GM23338 (cell line): Measurements from ENCODE around the gene IDE. TPM values are rescaled to one million over a fixed set of nuclear protein-coding genes. Genes with fewer than 3 reads are reported as not detected.

ENCODE experiments used
- ATAC-seq: fragments of 200-7000 bp; cut with Tn5 transposase; 3 replicates; pipeline ENCODE4 v1.9.1; 2020
- DNase-seq: peaks from one replicate; pipeline ENCODE4 v3.0.0-alpha.2; 2015; ENCODE audit warnings: low spot score
- H2AFZ ChIP-seq: fragments of 200-600 bp; sonication (generic); 2 replicates; pipeline ENCODE4 v1.8.0; 2016; ENCODE audit warnings: antibody characterized with exemption, mild to moderate bottlenecking, moderate library complexity
- H3F3A ChIP-seq: fragments of 200-600 bp; sonication (generic); replicated peaks from 2 replicates; pipeline ENCODE4 v1.8.0; 2017; ENCODE audit warnings: antibody characterized with exemption, mixed run types, low read depth
- H3K27ac ChIP-seq: fragments of 200-600 bp; sonication (generic); 2 replicates; pipeline ENCODE4 v1.6.1; 2016; ENCODE audit warnings: low read depth
- H3K27me3 ChIP-seq: fragments of 200-600 bp; sonication (generic); 2 replicates; pipeline ENCODE4 v1.8.0; 2016; ENCODE audit warnings: mild to moderate bottlenecking, mixed run types, moderate library complexity; ENCODE audit not compliant: insufficient read depth
- H3K36me3 ChIP-seq: fragments of 200-600 bp; sonication (generic); 2 replicates; pipeline ENCODE4 v1.8.0; 2016; ENCODE audit warnings: mild to moderate bottlenecking; ENCODE audit not compliant: insufficient read depth
- H3K4me1 ChIP-seq: fragments of 200-600 bp; sonication (generic); 2 replicates; pipeline ENCODE4 v1.8.0; 2016; ENCODE audit warnings: mild to moderate bottlenecking, moderate library complexity; ENCODE audit not compliant: insufficient read depth
- H3K4me2 ChIP-seq: fragments of 200-600 bp; sonication (generic); 2 replicates; pipeline ENCODE4 v1.7.1; 2017; ENCODE audit warnings: mixed run types
- H3K4me3 ChIP-seq: fragments of 200-600 bp; sonication (generic); 2 replicates; pipeline ENCODE4 v1.6.1; 2016; ENCODE audit warnings: mixed run types
- H3K79me2 ChIP-seq: fragments of 200-600 bp; sonication (generic); replicated peaks from 2 replicates; pipeline ENCODE4 v1.8.0; 2017; ENCODE audit warnings: mild to moderate bottlenecking; ENCODE audit not compliant: insufficient read depth
- H3K9me2 ChIP-seq: fragments of 200-600 bp; sonication (generic); 2 replicates; pipeline ENCODE4 v1.8.0; 2017; ENCODE audit not compliant: insufficient read depth
- H4K20me1 ChIP-seq: fragments of 200-600 bp; sonication (generic); replicated peaks from 2 replicates; pipeline ENCODE4 v1.8.0; 2017; ENCODE audit warnings: mild to moderate bottlenecking; ENCODE audit not compliant: insufficient read depth
- H3K27ac Mint-ChIP-seq: 2 replicates; pipeline ENCODE4 v1.8.0; 2020; ENCODE audit warnings: inconsistent platforms, mild to moderate bottlenecking, moderate library complexity, mixed read lengths
- H3K27me3 Mint-ChIP-seq: 3 replicates; pipeline ENCODE4 v1.8.0; 2022; ENCODE audit warnings: low read depth, mild to moderate bottlenecking, moderate library complexity, mixed read lengths, inconsistent platforms; ENCODE audit not compliant: insufficient read depth, poor library complexity
- H3K36me3 Mint-ChIP-seq: 3 replicates; pipeline ENCODE4 v1.8.0; 2021; ENCODE audit warnings: low read depth, mild to moderate bottlenecking, inconsistent platforms, moderate library complexity, mixed read lengths
- H3K4me1 Mint-ChIP-seq: 3 replicates; pipeline ENCODE4 v1.8.0; 2020; ENCODE audit warnings: mild to moderate bottlenecking, inconsistent platforms, mixed read lengths
- H3K4me3 Mint-ChIP-seq: 3 replicates; pipeline ENCODE4 v1.8.0; 2021; ENCODE audit warnings: moderate library complexity, mild to moderate bottlenecking, inconsistent platforms, mixed read lengths
- H3K9me3 Mint-ChIP-seq: 3 replicates; pipeline ENCODE4 v1.8.0; 2020; ENCODE audit warnings: moderate library complexity, mild to moderate bottlenecking, inconsistent platforms, mixed read lengths
- CREB1 ChIP-seq: fragments of 250-450 bp; sonication (Bioruptor Pico); IDR thresholded peaks from 2 replicates; pipeline ENCODE4 v1.5.0; 2020; ENCODE audit warnings: low read depth, mild to moderate bottlenecking, moderate library complexity
- CTCF ChIP-seq, 2 experiments: fragments of 200-600 bp in 1 of 2; sonication (generic) in 1 of 2; conservative IDR thresholded peaks; 2 replicates each; pipeline versions ENCODE4 v1.5.1 to v1.6.1; 2016 to 2017; ENCODE audit warnings: antibody characterized with exemption in 2 of 2, low read depth in 2 of 2, mild to moderate bottlenecking in 2 of 2, moderate library complexity in 1 of 2
- ETS1 ChIP-seq: IDR thresholded peaks from 2 replicates; pipeline ENCODE4 v1.6.1; 2016; ENCODE audit warnings: antibody characterized with exemption
- EZH2 ChIP-seq: fragments of 200-600 bp; sonication (generic); IDR thresholded peaks from one replicate; pipeline ENCODE4 v1.8.0; 2017; ENCODE audit warnings: antibody characterized with exemption, mild to moderate bottlenecking, low read depth; ENCODE audit not compliant: unreplicated experiment
- EZH2phosphoT487 ChIP-seq: fragments of 200-600 bp; sonication (generic); IDR thresholded peaks from one replicate; pipeline ENCODE4 v1.8.1; 2018; ENCODE audit warnings: antibody characterized with exemption; ENCODE audit not compliant: unreplicated experiment
- JUNB ChIP-seq: IDR thresholded peaks from one replicate; pipeline ENCODE4 v1.6.1; 2016; ENCODE audit warnings: antibody characterized with exemption; ENCODE audit not compliant: unreplicated experiment
- NANOG ChIP-seq: IDR thresholded peaks from 2 replicates; pipeline ENCODE4 v1.6.1; 2016; ENCODE audit warnings: antibody characterized with exemption, borderline replicate concordance
- POLR2AphosphoS5 ChIP-seq: IDR thresholded peaks from 2 replicates; pipeline ENCODE4 v1.6.1; 2016; ENCODE audit warnings: antibody characterized with exemption, low read depth
- REST ChIP-seq: IDR thresholded peaks from one replicate; pipeline ENCODE4 v1.6.1; 2018; ENCODE audit warnings: antibody characterized with exemption; ENCODE audit not compliant: unreplicated experiment
- STAT1 ChIP-seq: IDR thresholded peaks from one replicate; pipeline ENCODE4 v1.6.1; 2016; ENCODE audit warnings: antibody characterized with exemption; ENCODE audit not compliant: unreplicated experiment
- ZNF114 ChIP-seq: fragments of 250-450 bp; sonication (Bioruptor Pico); IDR thresholded peaks from 2 replicates; pipeline ENCODE4 v1.5.0; 2020; ENCODE audit warnings: mild to moderate bottlenecking, moderate library complexity
- ZNF331 ChIP-seq: fragments of 250-450 bp; sonication (Bioruptor Pico); IDR thresholded peaks from 2 replicates; pipeline ENCODE4 v1.5.0; 2020; ENCODE audit warnings: low read depth, mild to moderate bottlenecking, moderate library complexity
- ZNF462 ChIP-seq: fragments of 250-450 bp; sonication (Bioruptor Pico); IDR thresholded peaks from 2 replicates; pipeline ENCODE4 v1.5.0; 2020; ENCODE audit warnings: mild to moderate bottlenecking, moderate library complexity
- polyA plus RNA-seq: library from polyadenylated mRNA; unstranded; fragments of >200 nt; fragmentation: Nextera tagmentation; extraction: Ambion mirVana; gene quantifications from 2 replicates; pipeline ENCODE4 v1.2.1, GENCODE V29; 2016
- total RNA-seq: library from RNA; depleted of rRNA; stranded (reverse); fragments of >200 nt; shearing (Covaris generic); gene quantifications from 2 replicates; pipeline ENCODE4 v1.2.3, GENCODE V29; 2014

IDE gene
- total and polyA plus RNA-seq, 2 experiments from 2014 or later: 12.9 to 36.3 TPM

- Histone ChIP-seq H3K27ac (no peak overlapping the region), H3K4me3 (no peak overlapping the region), H3F3A (no peaks in the 10 kb centered on the region), H3K79me2 (no peaks in the 10 kb centered on the region), H4K20me1 (no peaks in the 10 kb centered on the region), H3K36me3 (no peaks in the 10 kb centered on the region), H3K27me3 (no peaks in the 10 kb centered on the region), H3K4me2 (no peak overlapping the region), H3K4me1 (peaks cover 9% of the 10 kb centered on the region; the same call in 1 of the 2 replicates), H2AFZ (peak overlapping the region; percentile 99), H3K9me2 (no peaks in the 10 kb centered on the region)
- peaks cover 20% of the 10 kb centered on the region for H3K4me1 Mint-ChIP-seq
- DNase-seq: peak; percentile 20
- TF ChIP-seq CREB1 (CRISPR knock-in tag): no peak
- TF ChIP-seq EZH2phosphoT487: no peak
- TF ChIP-seq JUNB: no peak
- no peak for TF ChIP-seq ZNF114 (CRISPR knock-in tag)
- TF ChIP-seq EZH2: no peak
- TF ChIP-seq REST: no peak
- TF ChIP-seq ZNF331: no peak
- no peak for TF ChIP-seq CTCF (conservative IDR thresholded peaks at IDR 0.05; ENCODE audit: low read depth in 2 of 2)
- no peak for TF ChIP-seq POLR2AphosphoS5
- no peak for TF ChIP-seq NANOG
- TF ChIP-seq ETS1: no peak
- TF ChIP-seq STAT1: no peak
- no peak for TF ChIP-seq ZNF462
- H3K9me3 Mint-ChIP-seq: no peaks in the 10 kb centered on the region
- no peak overlapping the region for H3K27ac Mint-ChIP-seq
- peak; percentile 73 for ATAC-seq
- H3K36me3 Mint-ChIP-seq: no peaks in the 10 kb centered on the region
- no peak overlapping the region for H3K4me3 Mint-ChIP-seq
- H3K27me3 Mint-ChIP-seq: peaks cover 2% of the 10 kb centered on the region
Measured at GRCh38 chr10:92405419-92405924, 168.4 kb downstream of the IDE start.
